IPS DF 4.7 (cell line): ENCODE data around the gene ACBD4.

Experiments
- DNase-seq: peaks from one replicate; pipeline ENCODE4 v3.0.0-alpha.2; 2013; ENCODE audit warnings: low spot score; ENCODE audit errors: extremely low read depth

ACBD4 gene

DNA sequence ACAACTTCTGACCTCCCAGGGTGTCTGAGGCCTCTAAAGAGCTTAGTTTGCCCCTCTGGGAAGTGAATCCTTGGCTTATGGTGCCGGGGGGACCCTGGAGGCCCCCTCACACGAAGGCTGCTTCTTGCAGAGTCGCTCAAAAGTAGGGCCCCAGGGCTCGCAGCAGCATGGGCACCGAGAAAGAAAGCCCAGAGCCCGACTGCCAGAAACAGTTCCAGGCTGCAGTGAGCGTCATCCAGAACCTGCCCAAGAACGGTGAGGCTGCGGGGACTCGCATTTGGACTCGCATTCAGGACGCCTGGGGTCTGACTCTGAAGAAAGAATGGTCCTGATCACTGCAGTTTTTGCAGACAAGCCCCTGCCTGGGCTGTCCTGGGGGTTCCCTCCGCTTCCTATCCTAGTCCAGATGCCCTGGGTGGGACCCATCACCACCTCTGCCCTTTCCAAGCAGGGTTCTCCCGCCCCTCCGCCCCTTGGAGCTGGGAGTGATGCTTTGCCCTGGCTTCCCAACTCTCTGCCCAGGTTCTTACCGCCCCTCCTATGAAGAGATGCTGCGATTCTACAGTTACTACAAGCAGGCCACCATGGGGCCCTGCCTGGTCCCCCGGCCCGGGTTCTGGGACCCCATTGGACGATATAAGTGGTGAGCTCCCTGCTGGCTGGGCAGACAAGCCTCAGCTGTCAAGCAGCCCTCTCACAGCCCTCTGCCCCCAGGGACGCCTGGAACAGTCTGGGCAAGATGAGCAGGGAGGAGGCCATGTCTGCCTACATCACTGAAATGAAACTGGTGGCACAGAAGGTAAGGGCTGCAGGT, 698 bp downstream of the ACBD4 start:
- DNase-seq = no peak

- DNase-seq = no peak
Observed at GRCh38 chr17:45136846-45137560, 1.5 kb downstream of the ACBD4 start.

GRCh38 chr17:45137561-45138305, 2.2 kb downstream of the ACBD4 start:
- no peak for DNase-seq

- DNase-seq = no peak
Observed at GRCh38 chr17:45138911-45139532, 3.5 kb downstream of the ACBD4 start.

GRCh38 chr17:45139533-45139920, 4.0 kb downstream of the ACBD4 start:
- no peak for DNase-seq

GRCh38 chr17:45143094-45143670, 7.7 kb downstream of the ACBD4 start:
- no peak for DNase-seq

GRCh38 chr17:45143767-45144198, 8.3 kb downstream of the ACBD4 start:
- no peak for DNase-seq

- no peak for DNase-seq
Observed at GRCh38 chr17:45144199-45145034, 8.9 kb downstream of the ACBD4 start.

DNA sequence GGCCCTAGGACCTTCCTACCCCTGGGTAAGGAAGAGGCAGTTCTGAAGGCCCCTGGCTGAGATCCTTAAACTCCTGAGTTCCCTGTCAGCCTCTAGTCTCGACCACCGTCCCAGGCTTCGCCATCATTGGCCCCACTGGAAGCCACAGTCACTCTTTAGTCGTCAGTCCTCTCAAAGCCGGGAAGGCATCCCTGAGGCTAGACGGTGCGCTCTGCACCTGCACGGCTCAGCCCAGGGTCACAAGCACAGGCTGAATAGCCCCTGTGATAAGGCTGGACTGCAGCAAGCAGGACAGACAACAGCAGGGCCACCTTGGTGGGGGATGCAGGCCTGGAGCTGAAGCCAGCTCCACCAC, 9.5 kb downstream of the ACBD4 start:
- no peak for DNase-seq

GRCh38 chr17:45146166-45146565, 10.7 kb downstream of the ACBD4 start:
- DNase-seq = no peak

- DNase-seq = no peak
Observed at GRCh38 chr17:45146592-45146889, 11.1 kb downstream of the ACBD4 start.

DNA sequence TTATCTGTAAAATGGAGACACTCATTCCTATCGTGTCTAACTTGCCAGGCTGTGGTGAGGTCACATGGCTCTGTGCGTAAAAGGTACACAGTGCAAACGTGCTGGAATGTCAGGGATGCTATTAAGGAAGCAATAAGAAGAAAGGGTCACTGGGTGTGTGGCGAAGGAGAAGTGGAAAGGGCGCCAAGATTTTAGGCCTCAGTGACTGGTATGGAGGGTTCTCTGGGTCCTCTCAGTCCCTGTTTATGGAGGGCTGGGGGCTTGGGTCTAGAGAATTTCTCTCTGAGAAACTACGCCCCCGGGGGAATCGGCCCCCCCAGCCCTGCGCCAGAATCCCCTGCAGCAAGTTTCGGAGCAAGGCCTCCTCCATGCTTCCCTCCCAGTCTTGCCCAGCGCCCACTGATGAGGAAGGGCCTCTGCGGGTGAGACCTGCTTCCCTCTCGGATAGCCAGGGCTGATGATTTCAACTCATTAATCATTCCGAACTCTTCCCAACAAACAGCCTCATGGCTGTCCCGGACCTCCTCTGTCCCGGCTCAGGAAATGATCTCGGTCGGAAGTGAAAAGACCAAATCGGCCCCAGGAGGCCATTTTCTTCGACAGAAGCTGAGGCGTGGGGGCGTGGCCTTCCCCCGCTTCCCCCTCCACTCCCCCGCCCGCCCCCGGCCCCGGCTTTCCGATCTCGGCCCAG, 11.5 kb downstream of the ACBD4 start:
- DNase-seq = no peak

DNA sequence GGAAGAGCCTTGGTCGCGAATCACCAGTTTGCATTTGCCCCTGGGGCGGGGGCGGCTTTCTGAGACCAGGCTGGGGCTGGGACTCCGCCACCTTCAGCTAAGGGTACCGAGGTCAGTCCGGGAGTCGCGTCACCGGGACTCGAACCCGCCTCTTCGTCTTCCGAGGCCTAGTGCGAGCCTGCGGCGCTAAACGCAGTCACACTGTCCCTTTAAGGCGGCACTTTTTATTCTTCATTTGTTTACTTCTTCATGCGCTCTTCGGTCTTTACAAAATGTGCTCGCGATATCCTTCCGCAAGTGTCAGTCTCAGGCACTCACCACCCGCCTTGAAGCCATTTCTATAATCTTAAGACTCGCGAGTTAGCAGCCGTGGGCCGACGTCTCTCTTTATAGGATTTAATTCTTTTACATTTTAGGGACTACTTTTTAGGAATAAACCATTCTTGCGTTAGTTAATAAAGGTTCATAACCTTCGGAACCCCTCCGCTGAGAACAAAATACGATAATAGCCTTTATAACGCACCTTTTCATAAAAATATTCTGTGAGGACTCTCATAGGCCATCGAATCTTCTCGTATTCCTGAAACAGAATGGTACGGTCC, 12.2 kb downstream of the ACBD4 start:
- no peak for DNase-seq

- peak; percentile 91 for DNase-seq
Observed at GRCh38 chr17:45148183-45149036, 12.9 kb downstream of the ACBD4 start, which contains the start of gene HEXIM1. Gene HEXIM1 (plus strand): TSS chr17:45148475. CDS start chr17:45149191, 716 bp downstream.

- DNase-seq = no peak
Observed at GRCh38 chr17:45149037-45149668, 13.7 kb downstream of the ACBD4 start.

DNA sequence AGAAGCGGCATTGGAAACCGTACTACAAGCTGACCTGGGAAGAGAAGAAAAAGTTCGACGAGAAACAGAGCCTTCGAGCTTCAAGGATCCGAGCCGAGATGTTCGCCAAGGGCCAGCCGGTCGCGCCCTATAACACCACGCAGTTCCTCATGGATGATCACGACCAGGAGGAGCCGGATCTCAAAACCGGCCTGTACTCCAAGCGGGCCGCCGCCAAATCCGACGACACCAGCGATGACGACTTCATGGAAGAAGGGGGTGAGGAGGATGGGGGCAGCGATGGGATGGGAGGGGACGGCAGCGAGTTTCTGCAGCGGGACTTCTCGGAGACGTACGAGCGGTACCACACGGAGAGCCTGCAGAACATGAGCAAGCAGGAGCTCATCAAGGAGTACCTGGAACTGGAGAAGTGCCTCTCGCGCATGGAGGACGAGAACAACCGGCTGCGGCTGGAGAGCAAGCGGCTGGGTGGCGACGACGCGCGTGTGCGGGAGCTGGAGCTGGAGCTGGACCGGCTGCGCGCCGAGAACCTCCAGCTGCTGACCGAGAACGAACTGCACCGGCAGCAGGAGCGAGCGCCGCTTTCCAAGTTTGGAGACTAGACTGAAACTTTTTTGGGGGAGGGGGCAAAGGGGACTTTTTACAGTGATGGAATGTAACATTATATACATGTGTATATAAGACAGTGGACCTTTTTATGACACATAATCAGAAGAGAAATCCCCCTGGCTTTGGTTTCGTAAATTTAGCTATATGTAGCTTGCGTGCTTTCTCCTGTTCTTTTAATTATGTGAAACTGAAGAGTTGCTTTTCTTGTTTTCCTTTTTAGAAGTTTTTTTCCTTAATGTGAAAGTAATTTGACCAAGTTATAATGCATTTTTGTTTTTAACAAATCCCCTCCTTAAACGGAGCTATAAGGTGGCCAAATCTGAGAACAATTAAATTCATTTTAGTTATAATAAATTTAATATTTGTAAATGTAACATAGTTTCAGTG, 14.5 kb downstream of the ACBD4 start:
- no peak for DNase-seq
